Dermis blood vessel endothelial cell (primary cell): ENCODE measurements around the gene CUEDC1. TPM values are rescaled to one million over a fixed set of nuclear protein-coding genes. Genes with fewer than 3 reads are reported as not detected.

ENCODE experiments used
- DNase-seq: peaks from one replicate; pipeline ENCODE4 v3.0.0; 2010
- total RNA-seq: library from RNA; depleted of rRNA; stranded (reverse); fragments of >200 nt; gene quantifications from 2 replicates; pipeline ENCODE4 v1.2.3, GENCODE V29; 2014

The CUEDC1 gene
- total RNA-seq, 1 donor from 2014 or later: 6.5 TPM

GRCh38 chr17:57874434-57875289, 80.5 kb downstream of the CUEDC1 start:
- DNase-seq: peak; percentile 95

- DNase-seq: no peak
Measured at GRCh38 chr17:57874058-57874419, 81.2 kb downstream of the CUEDC1 start.

- peak; percentile 64 for DNase-seq
Measured at GRCh38 chr17:57873261-57874057, 81.8 kb downstream of the CUEDC1 start.

- DNase-seq: no peak
Measured at GRCh38 chr17:57872536-57872935, 82.7 kb downstream of the CUEDC1 start.

- no peak for DNase-seq
Measured at GRCh38 chr17:57871863-57872262, 83.3 kb downstream of the CUEDC1 start.

GRCh38 chr17:57871155-57871554, 84.1 kb downstream of the CUEDC1 start:
- DNase-seq: no peak

GRCh38 chr17:57870283-57870635, 85.0 kb downstream of the CUEDC1 start:
- DNase-seq: no peak

- no peak for DNase-seq
Measured at GRCh38 chr17:57869617-57870282, 85.5 kb downstream of the CUEDC1 start.

- DNase-seq: no peak
Measured at GRCh38 chr17:57868910-57869616, 86.1 kb downstream of the CUEDC1 start.

- peak; percentile 93 for DNase-seq
Measured at GRCh38 chr17:57868007-57868909, 87.0 kb downstream of the CUEDC1 start.

- DNase-seq: no peak
Measured at GRCh38 chr17:57867126-57867525, 88.1 kb downstream of the CUEDC1 start.

GRCh38 chr17:57866723-57867122, 88.5 kb downstream of the CUEDC1 start:
- no peak for DNase-seq

GRCh38 chr17:57866319-57866718, 88.9 kb downstream of the CUEDC1 start:
- no peak for DNase-seq

- DNase-seq: no peak
Measured at GRCh38 chr17:57864273-57864672, 90.9 kb downstream of the CUEDC1 start.

GRCh38 chr17:57862694-57863667, 92.2 kb downstream of the CUEDC1 start:
- no peak for DNase-seq

GRCh38 chr17:57861790-57862693, 93.2 kb downstream of the CUEDC1 start:
- DNase-seq: peak; percentile 59

GRCh38 chr17:57861000-57861789, 94.0 kb downstream of the CUEDC1 start:
- peak; percentile 43 for DNase-seq

- DNase-seq: no peak
Measured at GRCh38 chr17:57860414-57860999, 94.7 kb downstream of the CUEDC1 start.
